DND-41 (cell line): ENCODE results near the gene CDCA5.

Experiments used
- CTCF ChIP-seq: IDR thresholded peaks from 2 replicates; pipeline ENCODE4 v1.5.1; 2012; ENCODE audit warnings: borderline replicate concordance, low read length, moderate library complexity, mild to moderate bottlenecking; ENCODE audit not compliant: poor library complexity, severe bottlenecking; ENCODE audit errors: extremely low read depth
- EZH2 ChIP-seq: IDR thresholded peaks from 3 replicates; pipeline ENCODE4 v1.6.1; 2012; ENCODE audit warnings: borderline replicate concordance, low read depth, mild to moderate bottlenecking, moderate library complexity, low read length, inconsistent platforms; ENCODE audit not compliant: severe bottlenecking

- TF ChIP-seq CTCF: no peak
- TF ChIP-seq EZH2: no peak
Observed at GRCh38 chr11:65045728-65046127, 38.1 kb downstream of the CDCA5 start.
